Pancreas (tissue), 10 donors: ENCODE results near the gene ZFAND3. TPM values are rescaled to one million over a fixed set of nuclear protein-coding genes. Genes with fewer than 3 reads are reported as not detected.

Source experiments
- ATAC-seq, 4 donors: fragments of 200-7000 bp; cut with Tn5 transposase; one replicate each; pipeline versions ENCODE4 v1.8.0 to v1.9.1; 2020; ENCODE audit warnings: mild to moderate bottlenecking in 4 of 4, moderate library complexity in 4 of 4
- DNase-seq, 6 donors: peaks; one replicate each; pipeline ENCODE4 v3.0.0-alpha.2; 2020
- FAIRE-seq: peaks from 2 replicates; lab custom pipeline; 2012; peaks lifted over from hg19 to GRCh38; lab: Jason Lieb, UNC
- H3K27ac ChIP-seq, 4 donors: fragments of 200-600 bp; sonication (generic); 1 replicate in 3 of 4; 2 replicates in 1 of 4; pipeline versions ENCODE4 v1.5.0 to v1.8.0; 2020
- H3K27me3 ChIP-seq, 4 donors: fragments of 200-600 bp; one replicate each; pipeline ENCODE4 v1.8.0; 2021
- H3K36me3 ChIP-seq, 3 donors: fragments of 200-600 bp; sonication (generic) in 1 of 3; one replicate each; pipeline versions ENCODE4 v1.5.0 to v1.8.0; 2020 to 2021
- H3K4me1 ChIP-seq, 3 donors: fragments of 200-600 bp; one replicate each; pipeline ENCODE4 v1.8.0; 2021
- H3K4me3 ChIP-seq, 4 donors: fragments of 200-600 bp; sonication (generic) in 2 of 4; one replicate each; pipeline versions ENCODE4 v1.5.0 to v1.8.0; 2020 to 2021
- H3K9me3 ChIP-seq, 4 donors: fragments of 200-600 bp; one replicate each; pipeline ENCODE4 v1.8.0; 2021
- WGBS, 2 donors: extraction: QIAGEN DNeasy Blood & Tissue Kit; methylation state at CpG; one replicate each; pipeline ENCODE4 v1.1.7; 2013; 5-methylcytosine and 5-hydroxymethylcytosine counted together
- intact Hi-C, 3 donors: fragments of 100-400 bp; cut with DNase I; formaldehyde crosslinking; loops; one replicate each; pipeline versions ENCODE4 v1.11.1 to v1.14.2; 2022
- polyA plus RNA-seq, 2 donors: library from polyadenylated mRNA; stranded (reverse); fragments of 200-250 nt; gene quantifications; one replicate each; pipeline ENCODE4 v1.2.3, GENCODE V29; 2013
- total RNA-seq, 6 donors: library from RNA; stranded (reverse); fragmentation: NEBNext Ultra II Directional in 4 of 6; extraction: Animal tissue kit (Norgen Biotek cat#: 25700) in 4 of 6; gene quantifications; one replicate each; pipeline versions ENCODE4 v1.2.1 to v1.2.4, GENCODE V29; 2021 to 2023
- TF ChIP-seq, protein P1 (sequence below), 4 donors: fragments of 200-600 bp; sonication (generic) in 3 of 4; IDR thresholded peaks; one replicate each; pipeline versions ENCODE4 v1.5.0 to v1.8.0; 2021; ENCODE audit warnings: antibody characterized with exemption in 4 of 4
- donor health status: healthy with polysubstance abuse.
- donor health status: DM: no; HTN: no; CAD: no; lungs with moderate emphysema.
- donor health status: DM: no; HTN: no; CAD: no.
- donor health status: control.
- donor health status: control.
- donor health status: Bipolar disorder and iron deficiency.
- donor health status: DM: yes; HTN: yes; CAD: no.
- donor health status: DM: no; HTN: no; CAD: no.
- donor health status: DM: no; HTN: no; CAD: no.
- donor health status: DM: yes; HTN: yes; CAD: no.

Gene ZFAND3
- total and polyA plus RNA-seq, 8 donors = 13.1 to 49.8 (median 31.8) TPM

DNA sequence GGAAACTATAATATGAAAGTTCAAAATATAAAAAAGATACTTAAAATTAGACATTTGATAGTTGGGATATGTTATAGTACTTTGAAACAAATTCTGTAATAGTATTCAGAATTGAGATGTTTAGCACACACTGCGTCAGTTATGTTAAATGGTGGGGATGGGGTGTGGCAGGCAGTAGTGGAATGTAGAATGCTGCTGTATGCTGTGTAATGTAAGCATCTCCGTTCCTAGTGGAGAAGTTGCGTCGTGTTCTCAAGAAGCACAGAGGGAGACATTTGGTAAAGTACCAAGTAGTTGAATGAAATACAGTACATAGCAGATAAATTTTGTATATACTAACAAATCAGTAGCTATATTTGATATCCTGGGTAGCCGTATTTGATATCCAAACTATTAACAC lies 192.4 kb downstream of the ZFAND3 start:
- Histone ChIP-seq H3K4me1 (peaks cover 0 to 5% (median 0%) of the 10 kb centered on the region in 3 donors), H3K4me3 (no peak overlapping the region), H3K27ac (no peak overlapping the region), H3K36me3 (no peaks in the 10 kb centered on the region), H3K27me3 (no peaks in the 10 kb centered on the region), H3K9me3 (no peaks in the 10 kb centered on the region)
- intact Hi-C loops = no loop called here
- ATAC-seq = no peak
- TF ChIP-seq, protein P1, sequence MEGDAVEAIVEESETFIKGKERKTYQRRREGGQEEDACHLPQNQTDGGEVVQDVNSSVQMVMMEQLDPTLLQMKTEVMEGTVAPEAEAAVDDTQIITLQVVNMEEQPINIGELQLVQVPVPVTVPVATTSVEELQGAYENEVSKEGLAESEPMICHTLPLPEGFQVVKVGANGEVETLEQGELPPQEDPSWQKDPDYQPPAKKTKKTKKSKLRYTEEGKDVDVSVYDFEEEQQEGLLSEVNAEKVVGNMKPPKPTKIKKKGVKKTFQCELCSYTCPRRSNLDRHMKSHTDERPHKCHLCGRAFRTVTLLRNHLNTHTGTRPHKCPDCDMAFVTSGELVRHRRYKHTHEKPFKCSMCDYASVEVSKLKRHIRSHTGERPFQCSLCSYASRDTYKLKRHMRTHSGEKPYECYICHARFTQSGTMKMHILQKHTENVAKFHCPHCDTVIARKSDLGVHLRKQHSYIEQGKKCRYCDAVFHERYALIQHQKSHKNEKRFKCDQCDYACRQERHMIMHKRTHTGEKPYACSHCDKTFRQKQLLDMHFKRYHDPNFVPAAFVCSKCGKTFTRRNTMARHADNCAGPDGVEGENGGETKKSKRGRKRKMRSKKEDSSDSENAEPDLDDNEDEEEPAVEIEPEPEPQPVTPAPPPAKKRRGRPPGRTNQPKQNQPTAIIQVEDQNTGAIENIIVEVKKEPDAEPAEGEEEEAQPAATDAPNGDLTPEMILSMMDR (IDR thresholded peaks at IDR 0.05) = no peak
- DNase-seq = no peak
- 75 to 85% methylated on average over 5 of the region's 5 CpGs for WGBS, 2 donors
- FAIRE-seq = no peak

DNA sequence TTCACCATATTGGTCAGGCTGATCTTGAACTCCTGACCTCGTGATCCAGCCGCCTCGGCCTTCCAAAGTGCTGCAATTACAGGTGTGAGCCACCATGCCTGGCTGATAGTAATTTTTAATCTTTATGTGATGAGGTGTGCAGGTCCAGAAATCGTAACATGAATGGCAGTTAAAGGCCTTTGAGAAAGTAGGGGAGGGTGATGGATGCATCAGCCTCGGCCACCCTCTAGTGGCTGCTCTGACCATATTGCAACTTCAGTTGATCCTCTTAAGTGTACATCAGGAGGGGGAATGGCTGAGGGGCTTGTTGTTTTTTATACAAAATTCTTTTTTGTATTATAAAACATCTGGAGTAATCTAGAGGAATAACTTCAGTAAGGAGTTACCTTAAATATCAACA lies 193.0 kb downstream of the ZFAND3 start:
- DNase-seq (no peak), FAIRE-seq (no peak), ATAC-seq (peak in 3 of 4 donors; percentile 32 to 59 (median 47))
- intact Hi-C loops = no loop called here
- Histone ChIP-seq H3K27ac (no peak overlapping the region), H3K9me3 (no peaks in the 10 kb centered on the region), H3K4me3 (no peak overlapping the region), H3K27me3 (no peaks in the 10 kb centered on the region), H3K4me1 (peaks cover 0 to 5% (median 0%) of the 10 kb centered on the region in 3 donors), H3K36me3 (no peaks in the 10 kb centered on the region)
- 79 to 86% methylated on average over 5 of the region's 5 CpGs for WGBS, 2 donors
- TF ChIP-seq, protein P1 (IDR thresholded peaks at IDR 0.05) = no peak

GRCh38 chr6:38015341-38015740 lies 195.8 kb downstream of the ZFAND3 start:
- no peak overlapping the region for H3K27ac ChIP-seq
- H3K27me3 ChIP-seq = no peaks in the 10 kb centered on the region
- FAIRE-seq (no peak), ATAC-seq (no peak), DNase-seq (no peak)
- H3K4me1 ChIP-seq = peaks cover 0 to 5% (median 2%) of the 10 kb centered on the region in 3 donors
- no peak overlapping the region for H3K4me3 ChIP-seq
- TF ChIP-seq, protein P1 (IDR thresholded peaks at IDR 0.05) = no peak
- H3K36me3 ChIP-seq = no peaks in the 10 kb centered on the region
- no peaks in the 10 kb centered on the region for H3K9me3 ChIP-seq
- intact Hi-C loops = no loop called here

GRCh38 chr6:38016824-38017223 lies 197.3 kb downstream of the ZFAND3 start:
- no peaks in the 10 kb centered on the region for H3K36me3 ChIP-seq
- DNase-seq (no peak), ATAC-seq (no peak), FAIRE-seq (no peak)
- intact Hi-C loops = no loop called here
- TF ChIP-seq, protein P1 (IDR thresholded peaks at IDR 0.05) = no peak
- WGBS, 2 donors = 95 to 96% methylated on average over 1 of the region's 1 CpG
- H3K4me3 ChIP-seq = no peak overlapping the region
- no peaks in the 10 kb centered on the region for H3K27me3 ChIP-seq
- no peaks in the 10 kb centered on the region for H3K9me3 ChIP-seq
- H3K27ac ChIP-seq = no peak overlapping the region
- peaks cover 0 to 14% (median 12%) of the 10 kb centered on the region in 3 donors for H3K4me1 ChIP-seq

GRCh38 chr6:38018755-38019165 lies 199.2 kb downstream of the ZFAND3 start:
- no peaks in the 10 kb centered on the region for H3K27me3 ChIP-seq
- no peak for ATAC-seq
- WGBS, 2 donors = 89 to 93% methylated on average over 2 of the region's 2 CpGs
- no peak overlapping the region for H3K4me3 ChIP-seq
- DNase-seq = no peak
- H3K9me3 ChIP-seq = no peaks in the 10 kb centered on the region
- no peak overlapping the region for H3K27ac ChIP-seq
- no peak for FAIRE-seq
- no peaks in the 10 kb centered on the region for H3K36me3 ChIP-seq
- TF ChIP-seq, protein P1 (IDR thresholded peaks at IDR 0.05) = no peak
- intact Hi-C loops = no loop called here
- H3K4me1 ChIP-seq = peaks cover 0 to 14% (median 12%) of the 10 kb centered on the region in 3 donors
